WTC11 (cell line): ENCODE data around the gene MED12L.

Experiments used
- AFF4 ChIP-seq: sonication (generic); formaldehyde crosslinking; IDR thresholded peaks from 2 replicates; pipeline ENCODE4 v1.8.1; 2023; ENCODE audit warnings: mild to moderate bottlenecking, missing genetic modification reagents, borderline replicate concordance
- ATF3 ChIP-seq: sonication (generic); formaldehyde crosslinking; conservative IDR thresholded peaks from 2 replicates; pipeline ENCODE4 v1.8.1; 2022; ENCODE audit warnings: mild to moderate bottlenecking, missing genetic modification reagents
- CTCF ChIP-seq: fragments of 200-600 bp; IDR thresholded peaks from 2 replicates; pipeline ENCODE4 v1.8.0; 2022; ENCODE audit warnings: antibody characterized with exemption
- EMX1 ChIP-seq: fragments of 250-450 bp; sonication (Bioruptor Pico); IDR thresholded peaks from 2 replicates; pipeline ENCODE4 v1.8.0; 2021; ENCODE audit warnings: mild to moderate bottlenecking
- GABPB1 ChIP-seq: sonication (generic); formaldehyde crosslinking; IDR thresholded peaks from 2 replicates; pipeline ENCODE4 v1.8.1; 2023; ENCODE audit warnings: mild to moderate bottlenecking, missing genetic modification reagents
- MAX ChIP-seq: sonication (generic); formaldehyde crosslinking; IDR thresholded peaks from 2 replicates; pipeline ENCODE4 v1.8.0; 2022; ENCODE audit warnings: mild to moderate bottlenecking, missing genetic modification reagents
- MLX ChIP-seq: sonication (generic); formaldehyde crosslinking; IDR thresholded peaks from 2 replicates; pipeline ENCODE4 v1.8.1; 2023; ENCODE audit warnings: mild to moderate bottlenecking, missing genetic modification reagents, moderate library complexity
- MYBL2 ChIP-seq: sonication (generic); formaldehyde crosslinking; IDR thresholded peaks from 2 replicates; pipeline ENCODE4 v1.8.1; 2023; ENCODE audit warnings: mild to moderate bottlenecking, moderate library complexity, missing genetic modification reagents
- NR1H2 ChIP-seq: sonication (generic); formaldehyde crosslinking; IDR thresholded peaks from 2 replicates; pipeline ENCODE4 v1.9.0; 2021; ENCODE audit warnings: mild to moderate bottlenecking, moderate library complexity, missing genetic modification reagents
- USF1 ChIP-seq: sonication (generic); formaldehyde crosslinking; IDR thresholded peaks from 2 replicates; pipeline ENCODE4 v1.8.0; 2022; ENCODE audit warnings: mild to moderate bottlenecking, missing genetic modification reagents

GRCh38 chr3:151076626-151077025 lies 8.8 kb upstream of the MED12L start:
- TF ChIP-seq MLX (CRISPR knock-in tag) (no peak), CTCF (no peak), EMX1 (CRISPR knock-in tag) (no peak), MYBL2 (CRISPR knock-in tag) (no peak), NR1H2 (no peak), USF1 (CRISPR knock-in tag) (no peak), ATF3 (no peak), MAX (CRISPR knock-in tag) (no peak), GABPB1 (CRISPR knock-in tag) (no peak), AFF4 (CRISPR knock-in tag) (no peak)
